C4-2B (cell line): ENCODE data around the gene PANK1.

Experiments used
- H3K27ac ChIP-seq: fragments of 450-650 bp; 2 replicates; pipeline ENCODE4 v1.5.1; 2017
- CTCF ChIP-seq: fragments of 450-650 bp; conservative IDR thresholded peaks from 2 replicates; pipeline ENCODE4 v1.5.1; 2017; ENCODE audit warnings: mild to moderate bottlenecking
- ZFX ChIP-seq: fragments of 450-650 bp; IDR thresholded peaks from 2 replicates; pipeline ENCODE4 v1.6.1; 2017

Gene PANK1

GRCh38 chr10:89590326-89590725 is 54.7 kb downstream of the PANK1 start:
- no peak overlapping the region for H3K27ac ChIP-seq
- no peak for TF ChIP-seq CTCF
- no peak for TF ChIP-seq ZFX

- TF ChIP-seq ZFX = no peak
- H3K27ac ChIP-seq = no peak overlapping the region
These were observed 55.8 kb downstream of the PANK1 start for GRCh38 chr10:89589101-89589720.

- TF ChIP-seq CTCF (no peak), ZFX (no peak)
- H3K27ac ChIP-seq = no peak overlapping the region
These were observed 56.4 kb downstream of the PANK1 start for GRCh38 chr10:89588671-89589070.

- no peak for TF ChIP-seq CTCF
- no peak for TF ChIP-seq ZFX
These were observed 63.0 kb downstream of the PANK1 start for GRCh38 chr10:89582022-89582421.

GRCh38 chr10:89580243-89580642 is 64.8 kb downstream of the PANK1 start:
- TF ChIP-seq ZFX (no peak), CTCF (no peak)
- H3K27ac ChIP-seq = no peak overlapping the region

More at GRCh38 chr10:89582022-89582421, 63.0 kb downstream of the PANK1 start:
- no peak overlapping the region for H3K27ac ChIP-seq

- no peak overlapping the region for H3K27ac ChIP-seq
- TF ChIP-seq ZFX (no peak), CTCF (no peak)
These were observed 68.3 kb downstream of the PANK1 start for GRCh38 chr10:89576696-89577095.

GRCh38 chr10:89576022-89576421 is 69.0 kb downstream of the PANK1 start:
- no peak for TF ChIP-seq ZFX
- no peak for TF ChIP-seq CTCF
- no peak overlapping the region for H3K27ac ChIP-seq

- no peak for TF ChIP-seq ZFX
- no peak for TF ChIP-seq CTCF
- H3K27ac ChIP-seq = no peak overlapping the region
These were observed 70.0 kb downstream of the PANK1 start for GRCh38 chr10:89575031-89575430.
